Kidney (tissue), 14 donors: ENCODE data around the gene ZNF385C. TPM values are rescaled to one million over a fixed set of nuclear protein-coding genes. Genes with fewer than 3 reads are reported as not detected.
"Not testable (repeated sequence)": the region's sequence is repeated elsewhere in the genome, so short reads cannot be mapped to it uniquely, and the experiment has no call there.

Source experiments
- DNase-seq, 5 donors: peaks; one replicate each; pipeline ENCODE4 v3.0.0-alpha.2; 2013 to 2020
- FAIRE-seq: peaks from 2 replicates; lab custom pipeline; 2012; peaks lifted over from hg19 to GRCh38; lab: Jason Lieb, UNC
- H3K27ac ChIP-seq, 2 donors: one replicate each; pipeline ENCODE4 v1.7.0; 2013; ENCODE audit warnings: low read depth in 2 of 2, low read length in 2 of 2, inconsistent platforms in 1 of 2
- H3K27me3 ChIP-seq: one replicate; pipeline ENCODE4 v1.7.1; 2013; ENCODE audit warnings: low read length, inconsistent platforms; ENCODE audit not compliant: control insufficient read depth, insufficient read depth
- H3K36me3 ChIP-seq, 3 donors: one replicate each; pipeline versions ENCODE4 v1.7.0 to v1.7.1; 2013; ENCODE audit warnings: low read length in 3 of 3, control low read depth in 1 of 3, inconsistent platforms in 1 of 3; ENCODE audit not compliant: insufficient read depth in 3 of 3, control insufficient read depth in 2 of 3
- H3K4me1 ChIP-seq, 3 donors: one replicate each; pipeline versions ENCODE4 v1.7.0 to v1.7.1; 2013; ENCODE audit warnings: low read length in 3 of 3, inconsistent platforms in 1 of 3, low read depth in 1 of 3; ENCODE audit not compliant: control insufficient read depth in 2 of 3, insufficient read depth in 2 of 3
- H3K4me3 ChIP-seq, 3 donors: one replicate each; pipeline versions ENCODE4 v1.7.0 to v1.8.1; 2013; ENCODE audit warnings: low read length in 3 of 3, control low read depth in 1 of 3, inconsistent platforms in 1 of 3
- H3K9ac ChIP-seq, 3 donors: one replicate each; pipeline versions ENCODE4 v1.7.0 to v1.7.1; 2013; ENCODE audit warnings: low read length in 3 of 3, control low read depth in 1 of 3, inconsistent platforms in 1 of 3
- H3K9me3 ChIP-seq, 3 donors: one replicate each; pipeline versions ENCODE4 v1.7.0 to v1.7.1; 2013; ENCODE audit warnings: low read length in 3 of 3, control low read depth in 1 of 3, inconsistent platforms in 1 of 3; ENCODE audit not compliant: control insufficient read depth in 2 of 3, insufficient read depth in 1 of 3
- intact Hi-C: fragments of 100-400 bp; cut with DNase I; formaldehyde crosslinking; loops from one replicate; pipeline ENCODE4 v1.11.1; 2022
- polyA plus RNA-seq: library from polyadenylated mRNA; stranded (reverse); fragments of 350-450 nt; fragmentation: Illumina TruSeq; extraction: RNeasy Lipid Tissue Mini Kit (QIAGEN cat#74804); gene quantifications from one replicate; pipeline ENCODE4 v1.2.3, GENCODE V29; 2014; ENCODE audit warnings: low read depth, low replicate concordance; ENCODE audit not compliant: insufficient read depth
- total RNA-seq: library from RNA; stranded (reverse); fragmentation: NEBNext Ultra II Directional; extraction: Animal tissue kit (Norgen Biotek cat#: 25700); gene quantifications from one replicate; pipeline ENCODE4 v1.2.1, GENCODE V29; 2021
- TF ChIP-seq, protein P1 (sequence below): IDR thresholded peaks from 3 replicates; pipeline ENCODE4 v1.5.1; 2012; ENCODE audit warnings: mild to moderate bottlenecking, moderate library complexity, borderline replicate concordance; ENCODE audit not compliant: insufficient read depth; ENCODE audit errors: extremely low read depth
- donor health status: control.
- donor health status: control.
- donor health status: control.
- donor health status: control.
- donor health status: control.
- donor health status: DM: yes; HTN: yes; CAD: no.
- donor health status: Normal renal cell carcinoma (clear cell type).

Gene ZNF385C
- total and polyA plus RNA-seq, 2 donors from 2014 or later, result 1.1 to 1.2 TPM

DNA sequence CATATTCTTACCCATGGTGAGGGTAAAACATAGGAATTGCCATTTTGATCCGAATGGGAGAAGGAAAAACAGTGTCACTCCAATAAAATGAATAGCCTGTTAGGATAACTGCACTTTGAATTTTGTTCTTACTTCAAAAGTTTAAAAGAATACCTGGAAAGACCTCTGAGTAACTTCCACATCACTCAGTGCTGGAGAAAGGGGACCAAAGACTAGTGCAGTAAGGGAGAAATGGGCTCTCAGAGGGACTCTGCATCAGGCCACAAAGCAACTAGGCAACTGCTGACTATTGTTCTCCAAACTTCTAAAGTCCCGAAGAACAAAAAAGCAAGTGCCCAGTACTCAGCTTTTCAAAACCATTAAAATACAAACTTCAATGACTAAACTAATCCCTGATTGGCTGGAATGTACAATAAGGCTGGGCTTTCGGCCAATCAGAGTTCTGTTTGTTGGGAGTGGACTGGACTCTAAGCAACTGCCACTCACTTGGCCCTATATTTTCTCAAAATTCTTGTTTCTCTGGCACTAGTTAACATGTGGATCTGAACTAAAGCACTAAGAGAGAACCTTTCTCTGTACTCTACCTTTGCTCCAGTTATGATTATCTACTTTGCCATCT is 87.3 kb downstream of the ZNF385C start:
- Histone ChIP-seq H3K4me1 (peaks cover 0 to 23% (median 12%) of the 10 kb centered on the region in 3 donors), H3K9ac (no peak overlapping the region), H3K27ac (no peak overlapping the region), H3K36me3 (no peaks in the 10 kb centered on the region), H3K4me3 (no peak overlapping the region), H3K9me3 (no peaks in the 10 kb centered on the region), H3K27me3 (no peaks in the 10 kb centered on the region)
- DNase-seq (no peak), FAIRE-seq (no peak)
- intact Hi-C loops, result no loop called here
- TF ChIP-seq, protein P1, sequence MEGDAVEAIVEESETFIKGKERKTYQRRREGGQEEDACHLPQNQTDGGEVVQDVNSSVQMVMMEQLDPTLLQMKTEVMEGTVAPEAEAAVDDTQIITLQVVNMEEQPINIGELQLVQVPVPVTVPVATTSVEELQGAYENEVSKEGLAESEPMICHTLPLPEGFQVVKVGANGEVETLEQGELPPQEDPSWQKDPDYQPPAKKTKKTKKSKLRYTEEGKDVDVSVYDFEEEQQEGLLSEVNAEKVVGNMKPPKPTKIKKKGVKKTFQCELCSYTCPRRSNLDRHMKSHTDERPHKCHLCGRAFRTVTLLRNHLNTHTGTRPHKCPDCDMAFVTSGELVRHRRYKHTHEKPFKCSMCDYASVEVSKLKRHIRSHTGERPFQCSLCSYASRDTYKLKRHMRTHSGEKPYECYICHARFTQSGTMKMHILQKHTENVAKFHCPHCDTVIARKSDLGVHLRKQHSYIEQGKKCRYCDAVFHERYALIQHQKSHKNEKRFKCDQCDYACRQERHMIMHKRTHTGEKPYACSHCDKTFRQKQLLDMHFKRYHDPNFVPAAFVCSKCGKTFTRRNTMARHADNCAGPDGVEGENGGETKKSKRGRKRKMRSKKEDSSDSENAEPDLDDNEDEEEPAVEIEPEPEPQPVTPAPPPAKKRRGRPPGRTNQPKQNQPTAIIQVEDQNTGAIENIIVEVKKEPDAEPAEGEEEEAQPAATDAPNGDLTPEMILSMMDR, result no peak

DNA sequence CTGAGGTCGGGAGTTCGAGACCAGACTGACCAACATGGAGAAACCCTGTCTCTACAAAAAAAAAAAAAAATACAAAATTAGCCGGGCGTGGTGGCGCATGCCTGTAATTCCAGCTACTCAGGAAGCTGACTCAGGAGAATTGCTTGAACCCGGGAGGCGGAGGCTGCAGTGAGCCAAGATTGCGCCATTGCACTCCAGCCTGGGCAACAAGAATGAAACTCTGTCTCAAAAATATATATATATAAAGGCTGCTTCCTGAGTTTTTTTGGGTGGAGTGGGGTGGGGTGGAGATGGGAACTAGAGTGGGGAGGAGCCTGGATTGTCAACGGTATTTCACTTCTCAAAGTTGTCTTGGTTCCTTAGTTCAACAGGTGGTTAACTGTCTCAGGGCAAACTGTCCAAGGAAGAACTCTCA is 88.0 kb downstream of the ZNF385C start:
- H3K9me3 ChIP-seq, H3K27ac ChIP-seq, H3K27me3 ChIP-seq, DNase-seq, H3K4me3 ChIP-seq, H3K9ac ChIP-seq, FAIRE-seq, H3K36me3 ChIP-seq, intact Hi-C loops: not testable (repeated sequence)
- peaks cover 0 to 19% (median 8%) of the 10 kb centered on the region in 3 donors for H3K4me1 ChIP-seq

DNA sequence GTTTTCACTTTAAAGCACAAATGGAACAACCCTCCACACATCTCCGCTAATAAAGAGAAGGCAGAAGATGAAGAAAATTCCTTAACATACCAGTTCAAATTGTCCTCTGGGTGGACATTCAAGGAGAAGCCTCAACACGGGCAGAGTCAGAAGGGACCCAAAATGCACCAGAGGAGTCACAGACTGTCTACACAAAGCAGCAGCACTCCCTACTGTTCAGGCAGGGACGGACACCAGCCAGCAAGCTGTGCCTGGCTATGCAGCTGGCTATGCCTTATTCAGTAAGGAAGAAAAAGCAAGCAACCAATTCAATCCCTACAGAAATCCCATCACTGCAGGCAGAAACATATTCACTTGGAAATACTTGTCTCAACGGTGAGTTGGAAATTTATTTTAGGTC is 89.1 kb downstream of the ZNF385C start:
- TF ChIP-seq, protein P1, result peak; percentile 13
- no peak for FAIRE-seq
- no peak for DNase-seq
- H3K27me3 ChIP-seq, result no peaks in the 10 kb centered on the region
- H3K9me3 ChIP-seq, result no peaks in the 10 kb centered on the region
- no peak overlapping the region for H3K27ac ChIP-seq
- intact Hi-C loops, result no loop called here
- no peaks in the 10 kb centered on the region for H3K36me3 ChIP-seq
- H3K4me3 ChIP-seq, result no peak overlapping the region
- peaks cover 0 to 23% (median 6%) of the 10 kb centered on the region in 3 donors for H3K4me1 ChIP-seq
- no peak overlapping the region for H3K9ac ChIP-seq

DNA sequence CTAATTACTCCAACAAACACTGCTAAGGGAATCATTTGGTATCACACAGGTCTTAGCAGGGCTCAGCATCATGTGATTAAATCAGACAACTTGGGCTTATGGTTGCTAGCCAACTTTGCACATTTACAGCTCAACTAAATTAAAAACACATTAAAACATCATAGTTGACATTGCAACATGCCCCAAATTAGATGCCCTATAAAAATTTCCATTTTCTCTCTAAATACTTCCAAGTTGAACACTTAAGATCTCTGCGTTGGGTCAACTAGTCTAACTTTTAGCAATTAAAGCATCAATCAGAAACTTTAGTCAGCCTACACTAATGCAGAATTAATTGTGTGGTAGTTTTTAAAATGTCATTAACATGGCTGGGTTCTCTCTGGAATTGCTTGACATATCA is 93.1 kb downstream of the ZNF385C start:
- no peak for FAIRE-seq
- H3K27ac ChIP-seq, result no peak overlapping the region

More for the DNA sequence above, 93.1 kb downstream of the ZNF385C start:
- Histone ChIP-seq H3K9ac (no peak overlapping the region), H3K36me3 (peaks cover 4 to 16% (median 10%) of the 10 kb centered on the region in 3 donors), H3K27me3 (no peaks in the 10 kb centered on the region), H3K9me3 (no peaks in the 10 kb centered on the region), H3K4me1 (peaks cover 0 to 25% (median 5%) of the 10 kb centered on the region in 3 donors), H3K4me3 (no peak overlapping the region)
- intact Hi-C loops, result no loop called here
- DNase-seq, result peak in 2 of 5 donors; percentile 22 to 25
- TF ChIP-seq, protein P1, result no peak
